Stimulated activated CD8-positive, alpha-beta memory T cell treated with anti-CD3 and anti-CD28 coated beads, Interleukin-15, amount 100 ng/mL, for 48 hours (primary cell): Measurements from ENCODE around the gene SDK1.
"Not testable (repeated sequence)": the region's sequence is repeated elsewhere in the genome, so short reads cannot be mapped to it uniquely, and the experiment has no call there.

ENCODE experiments used
- DNase-seq, 2 donors: peaks; one replicate each; pipeline ENCODE4 v3.0.0-alpha.2; 2020; ENCODE audit warnings: low read depth in 2 of 2

SDK1 gene

DNA sequence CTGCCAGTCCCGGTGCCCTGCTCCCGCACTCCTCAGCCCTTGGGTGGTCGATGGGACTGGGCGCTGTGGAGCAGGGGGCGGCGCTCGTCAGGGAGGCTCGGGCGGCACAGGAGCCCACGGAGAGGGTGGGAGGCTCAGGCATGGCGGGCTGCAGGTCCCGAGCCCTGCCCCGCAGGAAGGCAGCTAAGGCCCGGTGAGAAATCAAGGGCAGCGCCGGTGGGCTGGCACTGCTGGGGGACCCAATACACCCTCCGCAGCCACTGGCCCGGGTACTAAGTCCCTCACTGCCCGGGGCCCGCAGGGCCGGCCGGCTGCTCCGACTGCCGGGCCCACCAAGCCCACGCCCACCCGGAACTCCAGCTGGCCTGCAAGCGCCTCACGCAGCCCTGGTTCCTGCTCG is 1012.9 kb downstream of the SDK1 start:
- not testable (repeated sequence) for DNase-seq

DNA sequence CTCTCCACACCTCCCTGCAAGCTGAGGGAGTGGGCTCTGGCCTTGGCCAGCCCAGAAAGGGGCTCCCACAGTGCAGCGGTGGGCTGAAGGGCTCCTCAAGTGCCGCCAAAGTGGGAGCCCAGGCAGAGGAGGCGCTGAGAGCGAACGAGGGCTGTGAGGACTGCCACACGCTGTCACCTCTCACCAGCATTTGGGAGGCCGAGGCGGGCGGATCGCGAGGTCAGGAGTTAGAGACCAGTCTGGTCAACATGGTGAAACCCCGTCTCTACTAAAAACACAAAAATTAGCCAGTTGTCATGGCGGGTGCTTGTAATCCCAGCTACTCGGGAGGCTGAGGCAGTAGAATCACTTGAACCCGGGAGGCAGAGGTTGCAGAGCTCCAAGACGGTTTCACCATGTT is 1013.3 kb downstream of the SDK1 start:
- DNase-seq: not testable (repeated sequence)
